Activated T-cell treated with anti-CD3 and anti-CD28 coated beads, Interleukin-2, amount 50 U/mL, for 24 hours (primary cell): ENCODE data around the gene FAM120A.

Experiments used
- DNase-seq: peaks from one replicate; pipeline ENCODE4 v3.0.0-alpha.2; 2020
- H3K27ac Mint-ChIP-seq: 2 replicates; pipeline ENCODE4 v1.8.0; 2020; ENCODE audit warnings: mild to moderate bottlenecking, mixed read lengths
- H3K27me3 Mint-ChIP-seq: 2 replicates; pipeline ENCODE4 v1.8.0; 2020; ENCODE audit warnings: mixed read lengths
- H3K36me3 Mint-ChIP-seq: 2 replicates; pipeline ENCODE4 v1.8.0; 2020; ENCODE audit warnings: low read depth, mixed read lengths
- H3K4me1 Mint-ChIP-seq: 2 replicates; pipeline ENCODE4 v1.8.0; 2020; ENCODE audit warnings: low read depth, mixed read lengths
- H3K4me3 Mint-ChIP-seq: 2 replicates; pipeline ENCODE4 v1.8.0; 2020; ENCODE audit warnings: mild to moderate bottlenecking, moderate library complexity, mixed read lengths
- H3K9me3 Mint-ChIP-seq: 2 replicates; pipeline ENCODE4 v1.8.0; 2020; ENCODE audit warnings: mixed read lengths

Gene FAM120A

GRCh38 chr9:93612796-93613154 lies 161.3 kb downstream of the FAM120A start:
- Mint-ChIP-seq H3K9me3 (peaks cover 15% of the 10 kb centered on the region), H3K36me3 (peaks cover 23% of the 10 kb centered on the region), H3K4me3 (no peak overlapping the region), H3K4me1 (peaks cover 20% of the 10 kb centered on the region), H3K27me3 (no peaks in the 10 kb centered on the region), H3K27ac (peak overlapping the region; percentile 63)
- no peak for DNase-seq

GRCh38 chr9:93613174-93613573 lies 161.7 kb downstream of the FAM120A start:
- peaks cover 14% of the 10 kb centered on the region for H3K9me3 Mint-ChIP-seq
- peaks cover 24% of the 10 kb centered on the region for H3K4me1 Mint-ChIP-seq
- no peak for DNase-seq
- no peaks in the 10 kb centered on the region for H3K27me3 Mint-ChIP-seq
- H3K27ac Mint-ChIP-seq = peak overlapping the region; percentile 63
- H3K4me3 Mint-ChIP-seq = no peak overlapping the region
- H3K36me3 Mint-ChIP-seq = peaks cover 22% of the 10 kb centered on the region

GRCh38 chr9:93613791-93614190 lies 162.3 kb downstream of the FAM120A start:
- Mint-ChIP-seq H3K36me3 (peaks cover 22% of the 10 kb centered on the region), H3K4me3 (no peak overlapping the region), H3K27ac (no peak overlapping the region), H3K9me3 (peaks cover 13% of the 10 kb centered on the region), H3K27me3 (no peaks in the 10 kb centered on the region), H3K4me1 (peaks cover 28% of the 10 kb centered on the region)
- DNase-seq = no peak

GRCh38 chr9:93614830-93615468 lies 163.5 kb downstream of the FAM120A start:
- DNase-seq = no peak
- H3K27ac Mint-ChIP-seq = no peak overlapping the region
- no peak overlapping the region for H3K4me3 Mint-ChIP-seq
- H3K4me1 Mint-ChIP-seq = peaks cover 29% of the 10 kb centered on the region
- H3K27me3 Mint-ChIP-seq = no peaks in the 10 kb centered on the region
- H3K36me3 Mint-ChIP-seq = peaks cover 13% of the 10 kb centered on the region
- H3K9me3 Mint-ChIP-seq = peaks cover 5% of the 10 kb centered on the region
